A549 (cell line): Measurements from ENCODE around the gene FAM13A.

Source experiments
- CBX2 ChIP-seq: fragments of 200-600 bp; sonication (generic); IDR thresholded peaks from 2 replicates; pipeline ENCODE4 v1.6.1; 2016; ENCODE audit warnings: low read depth, mild to moderate bottlenecking, borderline replicate concordance
- CTCF ChIP-seq: fragments of >200 bp; sonication (Bioruptor Twin); formaldehyde crosslinking; IDR thresholded peaks from 3 replicates; pipeline ENCODE4 v1.5.1; 2016
- EP300 ChIP-seq, 2 experiments: fragments of >200 bp; sonication (Bioruptor Twin); formaldehyde crosslinking; IDR thresholded peaks; 2 replicates in 1 of 2; 3 replicates in 1 of 2; pipeline ENCODE4 v1.6.1; 2016 to 2017
- GATA3 ChIP-seq: IDR thresholded peaks from 2 replicates; pipeline ENCODE4 v1.6.1; 2012; ENCODE audit warnings: borderline replicate concordance
- HOXA7 ChIP-seq: fragments of 250-450 bp; sonication (Bioruptor Pico); IDR thresholded peaks from 2 replicates; pipeline ENCODE4 v1.5.0; 2020; ENCODE audit warnings: mild to moderate bottlenecking, moderate library complexity
- HOXB13 ChIP-seq: fragments of 250-450 bp; sonication (Bioruptor Pico); IDR thresholded peaks from 2 replicates; pipeline ENCODE4 v1.5.0; 2020; ENCODE audit warnings: low read depth, mild to moderate bottlenecking, moderate library complexity
- JUN ChIP-seq, 2 experiments: fragments of >200 bp; sonication (Bioruptor Twin); formaldehyde crosslinking; IDR thresholded peaks; 2 replicates in 1 of 2; 3 replicates in 1 of 2; pipeline ENCODE4 v1.6.1; 2016 to 2017
- POLR2A ChIP-seq: IDR thresholded peaks from 2 replicates; pipeline ENCODE4 v1.6.1; 2012; ENCODE audit warnings: mild to moderate bottlenecking, low read length
- ZC3H11A ChIP-seq: fragments of 450-650 bp; IDR thresholded peaks from 2 replicates; pipeline ENCODE4 v1.6.1; 2014; ENCODE audit warnings: antibody characterized with exemption, mild to moderate bottlenecking

- TF ChIP-seq JUN (IDR thresholded peaks at IDR 0.05) (no peak), CTCF (no peak), ZC3H11A (no peak), HOXB13 (CRISPR knock-in tag) (no peak), GATA3 (no peak), HOXA7 (no peak), POLR2A (no peak), CBX2 (no peak), EP300 (IDR thresholded peaks at IDR 0.05) (no peak)
Observed at GRCh38 chr4:88999392-88999930, 57.5 kb downstream of the FAM13A start.
